CD14-positive monocyte (primary cell): Measurements from ENCODE around the gene PKP4. TPM values are rescaled to one million over a fixed set of nuclear protein-coding genes. Genes with fewer than 3 reads are reported as not detected.
"Not testable (repeated sequence)": the region's sequence is repeated elsewhere in the genome, so short reads cannot be mapped to it uniquely, and the experiment has no call there.

Source experiments
- DNase-seq, 3 donors: peaks; one replicate each; pipeline ENCODE4 v3.0.0-alpha.2; 2011 to 2022
- H2AFZ ChIP-seq: 2 replicates; pipeline ENCODE4 v1.6.0; 2012; ENCODE audit warnings: mild to moderate bottlenecking, low read depth, low read length, inconsistent platforms; ENCODE audit not compliant: insufficient read depth, poor library complexity, severe bottlenecking
- H3K27ac ChIP-seq, 2 donors: 1 replicate in 1 of 2; 2 replicates in 1 of 2; pipeline ENCODE4 v1.5.1; 2012 to 2013; ENCODE audit warnings: low read length in 2 of 2, control low read depth in 1 of 2, inconsistent platforms in 1 of 2, low read depth in 1 of 2, mild to moderate bottlenecking in 1 of 2
- H3K27me3 ChIP-seq, 2 donors: one replicate each; pipeline versions ENCODE4 v1.6.0 to v1.6.1; 2011 to 2013; ENCODE audit warnings: low read length in 2 of 2; ENCODE audit not compliant: control insufficient read depth in 2 of 2, insufficient read depth in 2 of 2
- H3K36me3 ChIP-seq, 2 donors: replicated peaks in 1 of 2; 1 replicate in 1 of 2; 2 replicates in 1 of 2; pipeline versions ENCODE4 v1.5.1 to v1.6.1; 2012 to 2013; ENCODE audit warnings: low read length in 2 of 2, control low read depth in 1 of 2, inconsistent platforms in 1 of 2, mild to moderate bottlenecking in 1 of 2; ENCODE audit not compliant: insufficient read depth in 2 of 2, control insufficient read depth in 1 of 2
- H3K4me1 ChIP-seq, 2 donors: 1 replicate in 1 of 2; 2 replicates in 1 of 2; pipeline versions ENCODE4 v1.5.1 to v1.6.1; 2012 to 2013; ENCODE audit warnings: low read length in 2 of 2, control low read depth in 1 of 2, inconsistent platforms in 1 of 2, mild to moderate bottlenecking in 1 of 2, moderate library complexity in 1 of 2; ENCODE audit not compliant: insufficient read depth in 2 of 2, control insufficient read depth in 1 of 2
- H3K4me2 ChIP-seq: replicated peaks from 2 replicates; pipeline ENCODE3; 2012; ENCODE audit warnings: low read length, moderate library complexity, mild to moderate bottlenecking; ENCODE audit not compliant: poor library complexity, severe bottlenecking; ENCODE audit errors: extremely low read depth
- H3K4me3 ChIP-seq, 3 experiments: fragments of 200-600 bp in 1 of 3; sonication (generic) in 1 of 3; replicated peaks in 1 of 3; 1 replicate in 2 of 3; 2 replicates in 1 of 3; pipeline ENCODE4 v1.5.1; 2011 to 2013; ENCODE audit warnings: low read length in 3 of 3, mild to moderate bottlenecking in 3 of 3, control low read depth in 2 of 3, low read depth in 2 of 3, inconsistent platforms in 1 of 3, moderate library complexity in 1 of 3
- H3K79me2 ChIP-seq: 2 replicates; pipeline ENCODE4 v1.6.0; 2012; ENCODE audit warnings: mild to moderate bottlenecking, control low read depth, inconsistent platforms, low read length, moderate library complexity; ENCODE audit not compliant: insufficient read depth
- H3K9ac ChIP-seq: 2 replicates; pipeline ENCODE4 v1.6.0; 2017; ENCODE audit warnings: low read length, mild to moderate bottlenecking; ENCODE audit not compliant: insufficient read depth, poor library complexity, severe bottlenecking
- H3K9me3 ChIP-seq, 2 donors: replicated peaks in 1 of 2; 1 replicate in 1 of 2; 2 replicates in 1 of 2; pipeline versions ENCODE4 v1.5.1 to v1.6.1; 2012 to 2013; ENCODE audit warnings: low read length in 2 of 2, control low read depth in 1 of 2; ENCODE audit not compliant: control insufficient read depth in 1 of 2, insufficient read depth in 1 of 2
- H4K20me1 ChIP-seq: 2 replicates; pipeline ENCODE4 v1.6.0; 2012; ENCODE audit warnings: mild to moderate bottlenecking, low read length, control low read depth, moderate library complexity; ENCODE audit not compliant: insufficient read depth
- H3K27ac Mint-ChIP-seq, 7 donors: one replicate each; pipeline ENCODE4 v1.8.0; 2020; ENCODE audit warnings: mild to moderate bottlenecking in 7 of 7, mixed read lengths in 7 of 7, moderate library complexity in 6 of 7, inconsistent platforms in 2 of 7
- H3K27me3 Mint-ChIP-seq, 3 donors: one replicate each; pipeline ENCODE4 v1.8.0; 2021 to 2022; ENCODE audit warnings: low read depth in 3 of 3, mild to moderate bottlenecking in 3 of 3, mixed read lengths in 3 of 3, moderate library complexity in 3 of 3, inconsistent platforms in 1 of 3
- H3K36me3 Mint-ChIP-seq, 2 donors: one replicate each; pipeline ENCODE4 v1.8.0; 2020; ENCODE audit warnings: mixed read lengths in 2 of 2, inconsistent platforms in 1 of 2, mild to moderate bottlenecking in 1 of 2
- H3K4me1 Mint-ChIP-seq: one replicate; pipeline ENCODE4 v1.8.0; 2020; ENCODE audit warnings: mild to moderate bottlenecking, mixed read lengths
- H3K4me3 Mint-ChIP-seq, 2 donors: one replicate each; pipeline ENCODE4 v1.8.0; 2020; ENCODE audit warnings: mild to moderate bottlenecking in 2 of 2, mixed read lengths in 2 of 2, moderate library complexity in 1 of 2
- H3K9me3 Mint-ChIP-seq, 7 donors: one replicate each; pipeline ENCODE4 v1.8.0; 2020 to 2022; ENCODE audit warnings: mixed read lengths in 7 of 7, mild to moderate bottlenecking in 6 of 7, moderate library complexity in 6 of 7, inconsistent platforms in 2 of 7
- CTCF ChIP-seq: fragments of 200-600 bp; IDR thresholded peaks from one replicate; pipeline ENCODE4 v1.8.0; 2022; ENCODE audit warnings: antibody characterized with exemption, mild to moderate bottlenecking
- WGBS: methylation state at CpG from one replicate; pipeline ENCODE4 v1.1.5; 2013; ENCODE audit warnings: missing lambda C conversion rate; ENCODE audit not compliant: insufficient coverage; 5-methylcytosine and 5-hydroxymethylcytosine counted together
- intact Hi-C, 2 donors: fragments of 100-400 bp; cut with micrococcal nuclease; formaldehyde crosslinking; loops; one replicate each; pipeline versions ENCODE4 v1.15.0 to v1.15.1; 2023
- polyA plus RNA-seq, 3 donors: library from polyadenylated mRNA; depleted of rRNA in 1 of 3; unstranded in 2 of 3; stranded (reverse) in 1 of 3; fragments of 300-500 nt in 2 of 3; fragments of >200 nt in 1 of 3; fragmentation: Illumina TruSeq in 2 of 3; gene quantifications; 1 replicate in 2 of 3; 2 replicates in 1 of 3; pipeline ENCODE4 v1.2.3, GENCODE V29; 2012 to 2021

PKP4 gene
- polyA plus RNA-seq, 3 donors = 0.33 to 9.4 (median 0.73) TPM

- no peaks in the 10 kb centered on the region for H3K36me3 ChIP-seq
- H3K4me2 ChIP-seq = no peak overlapping the region
- H3K4me3 ChIP-seq = no peak overlapping the region
- H3K27me3 ChIP-seq = no peaks in the 10 kb centered on the region
- H3K36me3 Mint-ChIP-seq = no peaks in the 10 kb centered on the region
- H2AFZ ChIP-seq = no peak overlapping the region
- TF ChIP-seq CTCF = no peak
- H3K4me3 Mint-ChIP-seq = no peak overlapping the region
- no peaks in the 10 kb centered on the region for H4K20me1 ChIP-seq
- H3K27ac ChIP-seq = no peak overlapping the region
- H3K9me3 Mint-ChIP-seq = peaks cover 2 to 14% (median 12%) of the 10 kb centered on the region in 7 donors
- H3K9ac ChIP-seq = no peak overlapping the region
- DNase-seq = no peak
- H3K27me3 Mint-ChIP-seq = peaks cover 0 to 2% (median 0%) of the 10 kb centered on the region in 3 donors
- H3K4me1 Mint-ChIP-seq = no peaks in the 10 kb centered on the region
- no peaks in the 10 kb centered on the region for H3K79me2 ChIP-seq
- H3K9me3 ChIP-seq = peaks cover 0 to 4% of the 10 kb centered on the region in 2 donors
- intact Hi-C loops = no loop called here
- no peaks in the 10 kb centered on the region for H3K4me1 ChIP-seq
- no peak overlapping the region for H3K27ac Mint-ChIP-seq
Measured at GRCh38 chr2:158695305-158695704, 238.6 kb downstream of the PKP4 start.

- H3K27ac ChIP-seq, H3K4me2 ChIP-seq, H2AFZ ChIP-seq, H3K4me3 Mint-ChIP-seq, H4K20me1 ChIP-seq, intact Hi-C loops, H3K27ac Mint-ChIP-seq, H3K9ac ChIP-seq, H3K4me3 ChIP-seq, H3K4me1 ChIP-seq, DNase-seq, H3K36me3 Mint-ChIP-seq, H3K36me3 ChIP-seq, H3K79me2 ChIP-seq, H3K4me1 Mint-ChIP-seq, H3K27me3 ChIP-seq, H3K9me3 ChIP-seq, H3K27me3 Mint-ChIP-seq: not testable (repeated sequence)
- peaks cover 2 to 14% (median 12%) of the 10 kb centered on the region in 7 donors for H3K9me3 Mint-ChIP-seq
- 100% methylated on average over 4 of the region's 5 CpGs for WGBS
Measured at GRCh38 chr2:158695744-158696143, 239.0 kb downstream of the PKP4 start.
